HepG2 (cell line): ENCODE measurements around the gene NACC2. TPM values are rescaled to one million over a fixed set of nuclear protein-coding genes. Genes with fewer than 3 reads are reported as not detected.
"Not testable (repeated sequence)": the region's sequence is repeated elsewhere in the genome, so short reads cannot be mapped to it uniquely, and the experiment has no call there.

ENCODE experiments used
- ATAC-seq: fragments of 200-7000 bp; cut with Tn5 transposase; 3 replicates; pipeline ENCODE4 v1.9.1; 2020; ENCODE audit warnings: mild to moderate bottlenecking, moderate library complexity
- BruUV-seq: library from RNA; stranded (reverse); fragments of 400-500 nt; replicated peaks from 2 replicates; lab custom pipeline; 2021; lab: Mats Ljungman, UMichigan
- CTCF ChIA-PET: fragments of 300-600 bp; formaldehyde crosslinking; extraction: SDS; loops from one replicate; lab custom pipeline; 2021; ENCODE audit warnings: low total read pairs, inconsistent platforms, low intra/inter-chr PET ratio; lab: Yijun Ruan, JAX
- POLR2A ChIA-PET: fragments of 350-600 bp; sonication (Branson Sonifier 250); formaldehyde crosslinking; loops from one replicate; lab custom pipeline; 2020; ENCODE audit warnings: antibody characterized with exemption, inconsistent platforms; lab: Yijun Ruan, JAX
- DNase-seq: peaks from one replicate; pipeline ENCODE4 v3.0.0-alpha.2; 2015; ENCODE audit warnings: low spot score
- FAIRE-seq: peaks from 3 replicates; lab custom pipeline; 2011; peaks lifted over from hg19 to GRCh38; lab: Jason Lieb, UNC
- H2AFZ ChIP-seq: one replicate; pipeline ENCODE4 v1.6.1; 2011; ENCODE audit warnings: low read length, inconsistent platforms
- H3K27ac ChIP-seq: fragments of 300-600 bp; 3 replicates; pipeline ENCODE4 v1.8.0; 2011; ENCODE audit warnings: mixed run types, mild to moderate bottlenecking, mixed read lengths, low read length, inconsistent platforms; ENCODE audit not compliant: insufficient read depth; ENCODE audit errors: extremely low read length
- H3K27me3 ChIP-seq, 2 experiments: fragments of 200-600 bp in 1 of 2; 2 replicates in 1 of 2; 3 replicates in 1 of 2; pipeline versions ENCODE4 v1.6.0 to v1.8.0; 2011; ENCODE audit warnings: low read length in 2 of 2, mild to moderate bottlenecking in 2 of 2, moderate library complexity in 2 of 2, inconsistent platforms in 1 of 2; ENCODE audit not compliant: insufficient read depth in 2 of 2, control insufficient read depth in 1 of 2
- H3K36me3 ChIP-seq, 2 experiments: fragments of 200-600 bp in 1 of 2; replicated peaks in 1 of 2; 2 replicates in 1 of 2; 3 replicates in 1 of 2; pipeline versions ENCODE4 v1.5.1 to v1.8.0; 2011; ENCODE audit warnings: low read length in 2 of 2, inconsistent platforms in 1 of 2; ENCODE audit not compliant: insufficient read depth in 2 of 2, control insufficient read depth in 1 of 2
- H3K4me1 ChIP-seq: 2 replicates; pipeline ENCODE4 v1.5.1; 2012; ENCODE audit warnings: low read length, inconsistent platforms; ENCODE audit not compliant: insufficient read depth
- H3K4me2 ChIP-seq: 2 replicates; pipeline ENCODE4 v1.6.0; 2011; ENCODE audit warnings: low read depth, low read length, inconsistent platforms
- H3K4me3 ChIP-seq, 3 experiments: fragments of 200-600 bp in 1 of 3; sonication (generic), shearing (Covaris generic) in 1 of 3; replicated peaks in 1 of 3; 2 replicates each; pipeline ENCODE4 v1.5.1; 2011 to 2016; ENCODE audit warnings: low read length in 3 of 3, inconsistent platforms in 2 of 3, low read depth in 2 of 3, mild to moderate bottlenecking in 2 of 3, control low read depth in 1 of 3, mixed read lengths in 1 of 3; ENCODE audit not compliant: insufficient read depth in 1 of 3
- H3K79me2 ChIP-seq: one replicate; pipeline ENCODE4 v1.6.1; 2011; ENCODE audit warnings: low read length, inconsistent platforms; ENCODE audit not compliant: insufficient read depth
- H3K9ac ChIP-seq: 2 replicates; pipeline ENCODE4 v1.6.0; 2011; ENCODE audit warnings: mild to moderate bottlenecking, low read depth, low read length, inconsistent platforms; ENCODE audit not compliant: insufficient read depth
- H3K9me3 ChIP-seq: 2 replicates; pipeline ENCODE4 v1.5.1; 2012; ENCODE audit warnings: mild to moderate bottlenecking, low read length
- H4K20me1 ChIP-seq: 2 replicates; pipeline ENCODE4 v1.6.0; 2011; ENCODE audit warnings: inconsistent platforms, mild to moderate bottlenecking, low read length, moderate library complexity; ENCODE audit not compliant: insufficient read depth
- CTCF ChIP-seq: sonication (generic); formaldehyde crosslinking; IDR thresholded peaks from 2 replicates; pipeline ENCODE4 v1.5.0; 2020; ENCODE audit warnings: mild to moderate bottlenecking, missing genetic modification reagents, moderate library complexity
- GLI4 ChIP-seq: sonication (generic); formaldehyde crosslinking; IDR thresholded peaks from 2 replicates; pipeline ENCODE4 v1.5.1; 2020; ENCODE audit warnings: missing genetic modification reagents, mild to moderate bottlenecking, moderate library complexity, borderline replicate concordance
- ZNF510 ChIP-seq: sonication (generic); formaldehyde crosslinking; IDR thresholded peaks from 2 replicates; pipeline ENCODE4 v1.4.0; 2020; ENCODE audit warnings: low read depth, mild to moderate bottlenecking, missing genetic modification reagents
- WGBS: methylation state at CpG from one replicate; pipeline ENCODE4 v1.1.6; 2017; ENCODE audit warnings: low lambda C conversion rate; 5-methylcytosine and 5-hydroxymethylcytosine counted together
- in situ Hi-C: cut with HindIII; loops from 2 replicates; pipeline ENCODE4 v1.10.0; 2017; ENCODE audit warnings: low pct_unique_long_range_greater_than_20kb; ENCODE audit not compliant: extremely low pct_ligation_motif_present
- intact Hi-C: fragments of 100-400 bp; cut with micrococcal nuclease; formaldehyde crosslinking; loops from one replicate; pipeline ENCODE4 v1.10.0; 2022; ENCODE audit not compliant: unreplicated experiment
- polyA plus RNA-seq, 8 experiments: library from polyadenylated mRNA; depleted of rRNA in 3 of 8; stranded (reverse) in 7 of 8; unstranded in 1 of 8; fragments of >200 nt; fragmentation: Illumina TruSeq in 4 of 8; extraction: Trizol in 4 of 8; gene quantifications; 2 replicates each; pipeline versions ENCODE4 v1.2.1 to v1.2.3, GENCODE V29; 2011 to 2016; ENCODE audit warnings: low read depth in 4 of 8, missing spikeins in 1 of 8, mixed read lengths in 1 of 8; ENCODE audit not compliant: insufficient read depth in 1 of 8
- total RNA-seq, 5 experiments: library from RNA; depleted of rRNA; stranded (reverse); fragments of >200 nt; fragmentation: Illumina TruSeq; extraction: Trizol; gene quantifications; 2 replicates each; pipeline ENCODE4 v1.2.3, GENCODE V29; 2016; ENCODE audit warnings: low read depth in 1 of 5

Gene NACC2
- total and polyA plus RNA-seq, 2 of the 13 experiments (the other 11 are each of a cell fraction or from before 2014, with no cell fraction given) = 5.9 to 12.3 TPM

- ChIA-PET POLR2A (no interaction called here), CTCF (no interaction called here)
- intact Hi-C loops = no loop called here
- peak; percentile 24; the same call in 1 of the 2 replicates for TF ChIP-seq CTCF (CRISPR knock-in tag)
- TF ChIP-seq ZNF510 (CRISPR knock-in tag) = no peak
- no peak for TF ChIP-seq GLI4
- H3K4me1 ChIP-seq = no peaks in the 10 kb centered on the region
- H4K20me1 ChIP-seq = no peaks in the 10 kb centered on the region
- FAIRE-seq = no peak
- in situ Hi-C loops = no loop called here
- H3K79me2 ChIP-seq = peaks cover 15% of the 10 kb centered on the region
- BruUV-seq = no TSS peak
- H3K4me2 ChIP-seq = no peak overlapping the region
- no peak overlapping the region for H2AFZ ChIP-seq
- H3K36me3 ChIP-seq = peaks cover 6 to 38% of the 10 kb centered on the region in 2 experiments; a peak in 4 of 5 replicates
- H3K9ac ChIP-seq = no peak overlapping the region
- H3K4me3 ChIP-seq = no peak overlapping the region
- H3K27me3 ChIP-seq = no peaks in the 10 kb centered on the region
- no peak for ATAC-seq
- no peak overlapping the region for H3K27ac ChIP-seq
- DNase-seq = no peak
- H3K9me3 ChIP-seq = no peaks in the 10 kb centered on the region
- WGBS = 95% methylated on average over 6 of the region's 10 CpGs
These were observed 66.2 kb downstream of the NACC2 start for GRCh38 chr9:136028760-136029470.

GRCh38 chr9:136026943-136027289 is 68.2 kb downstream of the NACC2 start:
- H3K4me3 ChIP-seq, CTCF ChIA-PET, DNase-seq, H3K9me3 ChIP-seq, H3K27ac ChIP-seq, POLR2A ChIA-PET, H3K9ac ChIP-seq, H4K20me1 ChIP-seq, FAIRE-seq, H3K27me3 ChIP-seq, H2AFZ ChIP-seq, in situ Hi-C loops, H3K4me2 ChIP-seq, BruUV-seq, intact Hi-C loops, H3K4me1 ChIP-seq, ATAC-seq: not testable (repeated sequence)
- 99% methylated on average over 8 of the region's 8 CpGs for WGBS
- Histone ChIP-seq H3K36me3 (peaks cover 12 to 36% of the 10 kb centered on the region in 2 experiments; a peak in 4 of 5 replicates), H3K79me2 (peaks cover 13% of the 10 kb centered on the region)
